Measurements from ENCODE around the gene DSC1.

DSC1 gene

DNA sequence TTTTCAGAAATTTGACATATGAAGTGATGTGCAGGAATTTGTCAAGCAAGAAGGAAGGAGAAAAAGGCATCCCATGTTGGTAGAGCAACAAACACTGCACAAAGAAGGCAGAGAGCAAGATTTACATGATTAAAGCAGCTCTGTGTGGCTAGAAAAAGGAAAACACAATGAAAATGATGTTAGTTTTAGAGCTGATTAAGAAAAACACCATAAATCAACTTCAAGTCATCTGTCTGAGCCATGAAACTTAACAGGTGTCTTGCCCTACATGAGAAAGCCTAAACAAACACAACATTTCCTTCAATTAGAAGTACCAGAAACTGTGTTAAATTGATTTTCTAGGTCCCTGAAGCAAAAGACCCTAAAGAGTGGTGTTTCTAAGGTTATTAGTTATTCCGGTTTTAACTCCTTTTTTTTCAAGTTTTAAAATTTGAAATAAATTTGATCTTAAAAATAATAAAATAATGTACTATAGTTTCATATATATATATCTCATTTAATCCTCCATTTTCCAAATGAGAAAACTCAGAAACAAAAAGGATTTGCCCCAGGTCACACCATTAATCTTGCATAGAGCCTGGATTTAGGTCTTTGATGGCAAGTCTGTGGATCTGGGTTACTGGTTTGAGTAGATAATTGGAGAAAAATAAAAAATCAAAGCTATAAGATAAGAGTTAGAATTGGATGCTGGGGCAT lies 8.6 kb upstream of the DSC1 start:
- TF ChIP-seq, protein P1, sequence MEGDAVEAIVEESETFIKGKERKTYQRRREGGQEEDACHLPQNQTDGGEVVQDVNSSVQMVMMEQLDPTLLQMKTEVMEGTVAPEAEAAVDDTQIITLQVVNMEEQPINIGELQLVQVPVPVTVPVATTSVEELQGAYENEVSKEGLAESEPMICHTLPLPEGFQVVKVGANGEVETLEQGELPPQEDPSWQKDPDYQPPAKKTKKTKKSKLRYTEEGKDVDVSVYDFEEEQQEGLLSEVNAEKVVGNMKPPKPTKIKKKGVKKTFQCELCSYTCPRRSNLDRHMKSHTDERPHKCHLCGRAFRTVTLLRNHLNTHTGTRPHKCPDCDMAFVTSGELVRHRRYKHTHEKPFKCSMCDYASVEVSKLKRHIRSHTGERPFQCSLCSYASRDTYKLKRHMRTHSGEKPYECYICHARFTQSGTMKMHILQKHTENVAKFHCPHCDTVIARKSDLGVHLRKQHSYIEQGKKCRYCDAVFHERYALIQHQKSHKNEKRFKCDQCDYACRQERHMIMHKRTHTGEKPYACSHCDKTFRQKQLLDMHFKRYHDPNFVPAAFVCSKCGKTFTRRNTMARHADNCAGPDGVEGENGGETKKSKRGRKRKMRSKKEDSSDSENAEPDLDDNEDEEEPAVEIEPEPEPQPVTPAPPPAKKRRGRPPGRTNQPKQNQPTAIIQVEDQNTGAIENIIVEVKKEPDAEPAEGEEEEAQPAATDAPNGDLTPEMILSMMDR (conservative IDR thresholded peaks at IDR 0.05), result no peak
- no peak overlapping the region for H3K27ac ChIP-seq

DNA sequence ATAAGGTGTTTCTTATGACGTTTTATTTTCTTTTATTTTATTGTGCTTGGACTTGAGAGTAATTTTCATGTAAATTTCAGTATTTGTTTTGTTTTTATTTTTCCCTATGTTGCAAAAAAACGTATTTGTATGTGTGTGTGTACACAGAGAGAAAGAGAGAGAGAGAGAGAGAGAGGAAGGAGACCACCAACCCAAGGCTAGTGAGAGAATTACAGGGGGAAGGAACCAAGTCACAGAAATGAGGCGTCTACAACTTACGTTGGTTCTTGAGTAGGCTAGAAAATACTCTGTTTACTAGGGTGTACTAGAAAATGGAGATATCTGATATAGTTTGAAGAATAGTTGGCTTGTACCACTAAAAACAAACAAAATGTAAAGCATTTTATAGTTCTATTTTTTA lies 7.7 kb upstream of the DSC1 start:
- TF ChIP-seq, protein P1 (conservative IDR thresholded peaks at IDR 0.05), result no peak
- H3K27ac ChIP-seq, result no peak overlapping the region

DNA sequence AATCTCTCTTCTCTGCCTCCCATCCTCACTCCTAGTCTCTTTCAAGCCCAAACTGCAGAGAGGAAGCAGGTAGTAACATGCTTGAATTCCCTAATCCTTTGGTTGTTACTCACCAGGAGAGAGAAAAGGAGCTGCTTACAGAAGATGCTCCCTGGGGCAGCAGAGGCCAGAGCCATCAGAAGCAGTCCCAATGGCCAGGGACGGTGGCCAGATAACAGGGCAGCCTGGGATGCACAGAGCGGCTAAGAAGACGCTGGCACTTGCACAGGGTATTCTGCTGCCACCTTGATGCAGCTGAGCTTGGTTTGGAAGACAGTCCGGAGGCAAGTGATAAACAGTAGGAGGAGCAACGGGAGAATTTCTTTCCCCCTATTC lies 250 bp downstream of the DSC1 start:
- peak overlapping the region; percentile 18; the same call in 1 of the 2 replicates for H3K27ac ChIP-seq
- TF ChIP-seq, protein P1 (conservative IDR thresholded peaks at IDR 0.05), result no peak

DNA sequence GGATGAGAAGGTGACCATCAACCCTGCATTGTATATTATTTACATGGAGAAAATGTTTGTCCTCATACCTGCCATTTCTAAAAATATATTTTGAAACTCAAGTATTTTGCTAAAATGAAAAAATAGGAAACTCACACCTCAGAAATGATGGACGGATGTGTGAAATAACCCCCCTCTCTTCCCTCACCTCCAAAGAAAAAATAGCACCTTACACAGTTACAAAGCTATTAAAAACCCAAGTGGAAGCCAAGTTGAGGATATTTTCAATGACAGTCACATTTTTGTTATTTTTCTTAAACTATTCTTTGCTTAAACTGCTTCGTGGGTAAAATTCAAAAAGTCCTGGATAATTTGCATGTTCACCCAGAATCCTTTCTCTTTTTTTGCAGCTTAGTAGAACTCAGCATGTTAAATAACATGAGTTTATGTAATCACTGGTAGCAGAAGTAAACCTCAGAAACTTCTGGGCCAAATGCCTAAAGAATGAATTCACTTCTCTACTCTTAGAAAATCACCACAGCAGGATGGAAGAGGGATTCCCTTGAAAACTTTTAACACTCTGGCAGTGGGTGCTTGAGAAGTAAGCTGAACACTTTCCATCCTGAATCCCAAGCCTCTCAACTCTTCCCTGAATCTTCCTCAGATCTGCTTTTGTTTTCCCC lies 768 bp downstream of the DSC1 start:
- TF ChIP-seq, protein P1 (conservative IDR thresholded peaks at IDR 0.05), result no peak
- H3K27ac ChIP-seq, result peak overlapping the region; percentile 18; the same call in 1 of the 2 replicates

GRCh38 chr18:31156821-31157763 lies 5.6 kb downstream of the DSC1 start:
- TF ChIP-seq, protein P1 (conservative IDR thresholded peaks at IDR 0.05), result no peak
- peak overlapping the region; percentile 57 for H3K27ac ChIP-seq

GRCh38 chr18:31155498-31155897 lies 7.2 kb downstream of the DSC1 start:
- H3K27ac ChIP-seq, result no peak overlapping the region
- TF ChIP-seq, protein P1 (conservative IDR thresholded peaks at IDR 0.05), result no peak

GRCh38 chr18:31154181-31154580 lies 8.5 kb downstream of the DSC1 start:
- H3K27ac ChIP-seq, result no peak overlapping the region
- TF ChIP-seq, protein P1 (conservative IDR thresholded peaks at IDR 0.05), result no peak

Data from VCaP (cell line).